Endothelial cell of umbilical vein (primary cell): ENCODE results near the gene FRZB. TPM values are rescaled to one million over a fixed set of nuclear protein-coding genes. Genes with fewer than 3 reads are reported as not detected.

Experiments used
- BruUV-seq: library from RNA; stranded (reverse); fragments of 400-500 nt; replicated peaks from 2 replicates; lab custom pipeline; 2021; lab: Mats Ljungman, UMichigan
- CTCF ChIA-PET: fragments of 300-600, 350-600 bp; sonication (Branson Sonifier 250); formaldehyde crosslinking; loops from one replicate; lab custom pipeline; 2021; ENCODE audit warnings: antibody characterized with exemption, inconsistent platforms; lab: Charles Lee
- POLR2A ChIA-PET: fragments of 300-600, 350-600 bp; sonication (Branson Sonifier 250); formaldehyde crosslinking; loops from one replicate; lab custom pipeline; 2021; ENCODE audit warnings: antibody characterized with exemption, inconsistent platforms; lab: Charles Lee
- DNase-seq: peaks from one replicate; pipeline ENCODE4 v3.0.0-alpha.2; 2011; ENCODE audit warnings: low read depth, low spot score
- FAIRE-seq: peaks from 2 replicates; lab custom pipeline; 2011; peaks lifted over from hg19 to GRCh38; lab: Jason Lieb, UNC
- H2AFZ ChIP-seq: 2 replicates; pipeline ENCODE4 v1.6.0; 2012; ENCODE audit warnings: low read depth, low read length, control low read depth, inconsistent platforms
- H3K27ac ChIP-seq: 2 replicates; pipeline ENCODE4 v1.5.1; 2011; ENCODE audit warnings: low read depth, mild to moderate bottlenecking, control low read depth, low read length, moderate library complexity; ENCODE audit not compliant: insufficient read depth
- H3K27me3 ChIP-seq, 2 experiments: 2 replicates each; pipeline versions ENCODE4 v1.6.0 to v1.6.1; 2011; ENCODE audit warnings: low read length in 2 of 2, mixed read lengths in 1 of 2; ENCODE audit not compliant: control insufficient read depth in 2 of 2, insufficient read depth in 2 of 2
- H3K36me3 ChIP-seq, 2 experiments: 2 replicates in 1 of 2; 3 replicates in 1 of 2; pipeline ENCODE4 v1.5.1; 2011; ENCODE audit warnings: low read length in 2 of 2, mild to moderate bottlenecking in 1 of 2, moderate library complexity in 1 of 2; ENCODE audit not compliant: control insufficient read depth in 2 of 2, insufficient read depth in 2 of 2; ENCODE audit errors: extremely low read depth in 1 of 2
- H3K4me1 ChIP-seq: 3 replicates; pipeline ENCODE4 v1.5.1; 2011; ENCODE audit warnings: mild to moderate bottlenecking, low read length; ENCODE audit not compliant: control insufficient read depth, insufficient read depth; ENCODE audit errors: extremely low read depth
- H3K4me2 ChIP-seq: 2 replicates; pipeline ENCODE4 v1.6.1; 2011; ENCODE audit warnings: low read length, control low read depth, mixed read lengths; ENCODE audit not compliant: insufficient read depth
- H3K4me3 ChIP-seq, 3 experiments: fragments of 200-600 bp in 1 of 3; sonication (generic), shearing (Covaris generic) in 1 of 3; replicated peaks in 1 of 3; 2 replicates each; pipeline ENCODE4 v1.5.1; 2011 to 2016; ENCODE audit warnings: control low read depth in 3 of 3, low read length in 3 of 3, mild to moderate bottlenecking in 2 of 3, inconsistent platforms in 1 of 3, low read depth in 1 of 3, moderate library complexity in 1 of 3; ENCODE audit not compliant: insufficient read depth in 1 of 3
- H3K79me2 ChIP-seq: 2 replicates; pipeline ENCODE4 v1.6.0; 2012; ENCODE audit warnings: low read length, inconsistent platforms; ENCODE audit not compliant: control insufficient read depth, insufficient read depth
- H3K9ac ChIP-seq: replicated peaks from 2 replicates; pipeline ENCODE3; 2011; ENCODE audit warnings: low read length, control low read depth; ENCODE audit not compliant: insufficient read depth; ENCODE audit errors: extremely low read depth
- H3K9me1 ChIP-seq: replicated peaks from 3 replicates; pipeline ENCODE4 v1.6.0; 2011; ENCODE audit warnings: mild to moderate bottlenecking, low read length; ENCODE audit not compliant: control insufficient read depth, insufficient read depth; ENCODE audit errors: extremely low read depth
- H3K9me3 ChIP-seq: replicated peaks from 2 replicates; pipeline ENCODE4 v1.5.1; 2012; ENCODE audit warnings: low read length, inconsistent platforms; ENCODE audit not compliant: control insufficient read depth, insufficient read depth
- H4K20me1 ChIP-seq: replicated peaks from 2 replicates; pipeline ENCODE3; 2011; ENCODE audit warnings: mild to moderate bottlenecking, low read length; ENCODE audit not compliant: control insufficient read depth, insufficient read depth; ENCODE audit errors: extremely low read depth
- EZH2 ChIP-seq: IDR thresholded peaks from 2 replicates; pipeline ENCODE4 v1.6.1; 2012; ENCODE audit warnings: borderline replicate concordance, low read depth, mild to moderate bottlenecking, moderate library complexity, low read length, inconsistent platforms; ENCODE audit not compliant: severe bottlenecking
- FOS ChIP-seq: IDR thresholded peaks from 2 replicates; pipeline ENCODE4 v1.6.1; 2011; ENCODE audit warnings: mild to moderate bottlenecking, low read length, moderate library complexity, borderline replicate concordance; ENCODE audit not compliant: insufficient read depth
- GATA2 ChIP-seq: IDR thresholded peaks from 2 replicates; pipeline ENCODE4 v1.7.0; 2011; ENCODE audit warnings: low read depth, mild to moderate bottlenecking, moderate library complexity, mixed read lengths, low read length; ENCODE audit not compliant: insufficient read length, insufficient read depth
- JUN ChIP-seq: IDR thresholded peaks from 2 replicates; pipeline ENCODE4 v1.6.1; 2011; ENCODE audit warnings: borderline replicate concordance, low read depth; ENCODE audit not compliant: insufficient read length, insufficient read depth
- MYC ChIP-seq: IDR thresholded peaks from one replicate; pipeline ENCODE4 v1.6.1; 2011; ENCODE audit warnings: mild to moderate bottlenecking, low read depth, low read length
- POLR2A ChIP-seq: IDR thresholded peaks from 2 replicates; pipeline ENCODE4 v1.6.1; 2012; ENCODE audit warnings: low read depth, mild to moderate bottlenecking, control low read depth, low read length
- POLR2AphosphoS5 ChIP-seq: IDR thresholded peaks from 2 replicates; pipeline ENCODE4 v1.6.1; 2012; ENCODE audit warnings: low read depth, mild to moderate bottlenecking, control low read depth, low read length, moderate library complexity; ENCODE audit not compliant: insufficient read depth
- dilution Hi-C: fragments of 300-500 bp; cut with MboI; formaldehyde crosslinking; loops from one replicate; pipeline ENCODE4 v1.15.0; 2019; ENCODE audit warnings: low sequenced_read_pairs; ENCODE audit not compliant: extremely low pct_ligation_motif_present
- intact Hi-C: fragments of 100-400 bp; cut with micrococcal nuclease; formaldehyde crosslinking; loops from one replicate; pipeline ENCODE4 v1.10.0; 2022
- polyA plus RNA-seq, 4 experiments: library from polyadenylated mRNA; depleted of rRNA in 3 of 4; stranded (reverse) in 3 of 4; unstranded in 1 of 4; fragments of >200 nt; gene quantifications; 2 replicates each; pipeline versions ENCODE4 v1.2.1 to v1.2.3, GENCODE V29; 2011 to 2012; ENCODE audit warnings: missing spikeins in 1 of 4
- total RNA-seq: library from RNA; stranded (reverse); gene quantifications from 2 replicates; pipeline ENCODE4 v1.2.3, GENCODE V29; 2021
- TF ChIP-seq, protein P1 (sequence below), 2 donors: IDR thresholded peaks; 1 replicate in 1 of 2; 2 replicates in 1 of 2; pipeline ENCODE4 v1.5.1; 2011; ENCODE audit warnings: low read length in 2 of 2, mild to moderate bottlenecking in 2 of 2, moderate library complexity in 2 of 2, control low read depth in 1 of 2, inconsistent platforms in 1 of 2, low read depth in 1 of 2; ENCODE audit not compliant: insufficient read depth in 1 of 2; ENCODE audit errors: extremely low read depth in 1 of 2
- TF ChIP-seq, protein P2 (sequence below): IDR thresholded peaks from 2 replicates; pipeline ENCODE4 v1.6.1; 2011; ENCODE audit not compliant: insufficient read depth, insufficient read length

Gene FRZB
- total and polyA plus RNA-seq, 2 donors (not counting 3 experiments of a cell fraction or from before 2014, with no cell fraction given) = 0.04 TPM; not detected in 1

DNA sequence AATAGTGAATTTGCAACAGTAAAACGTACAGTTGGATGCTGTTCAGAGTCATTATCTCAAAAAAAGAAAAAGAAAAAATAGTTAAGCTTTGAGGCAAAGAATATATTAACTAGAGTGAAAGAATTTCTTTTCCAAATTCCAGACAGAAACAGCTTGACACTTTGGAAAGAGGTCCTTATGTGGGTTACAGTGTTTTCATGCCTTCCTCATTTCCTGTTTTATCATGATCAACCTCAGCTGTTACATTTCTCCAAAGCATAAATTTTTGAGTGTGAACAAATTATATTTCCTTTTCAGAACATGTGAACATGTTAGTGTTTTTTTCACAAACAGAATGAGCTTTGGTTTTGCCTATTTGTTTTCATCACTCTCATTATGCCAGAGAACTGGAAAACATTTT is 13.6 kb downstream of the FRZB start:
- POLR2A ChIA-PET = no interaction called here
- DNase-seq (no peak), FAIRE-seq (peak; percentile 4)
- Histone ChIP-seq H3K79me2 (no peaks in the 10 kb centered on the region), H3K4me2 (no peak overlapping the region), H3K9me1 (no peaks in the 10 kb centered on the region), H4K20me1 (no peaks in the 10 kb centered on the region), H3K9ac (no peak overlapping the region), H3K9me3 (no peaks in the 10 kb centered on the region), H3K4me1 (no peaks in the 10 kb centered on the region), H3K36me3 (no peaks in the 10 kb centered on the region), H3K27me3 (peaks cover 0 to 5% of the 10 kb centered on the region in 2 experiments), H3K4me3 (no peak overlapping the region), H2AFZ (no peak overlapping the region), H3K27ac (no peak overlapping the region)
- TF ChIP-seq EZH2 = no peak
- TF ChIP-seq, protein P1, sequence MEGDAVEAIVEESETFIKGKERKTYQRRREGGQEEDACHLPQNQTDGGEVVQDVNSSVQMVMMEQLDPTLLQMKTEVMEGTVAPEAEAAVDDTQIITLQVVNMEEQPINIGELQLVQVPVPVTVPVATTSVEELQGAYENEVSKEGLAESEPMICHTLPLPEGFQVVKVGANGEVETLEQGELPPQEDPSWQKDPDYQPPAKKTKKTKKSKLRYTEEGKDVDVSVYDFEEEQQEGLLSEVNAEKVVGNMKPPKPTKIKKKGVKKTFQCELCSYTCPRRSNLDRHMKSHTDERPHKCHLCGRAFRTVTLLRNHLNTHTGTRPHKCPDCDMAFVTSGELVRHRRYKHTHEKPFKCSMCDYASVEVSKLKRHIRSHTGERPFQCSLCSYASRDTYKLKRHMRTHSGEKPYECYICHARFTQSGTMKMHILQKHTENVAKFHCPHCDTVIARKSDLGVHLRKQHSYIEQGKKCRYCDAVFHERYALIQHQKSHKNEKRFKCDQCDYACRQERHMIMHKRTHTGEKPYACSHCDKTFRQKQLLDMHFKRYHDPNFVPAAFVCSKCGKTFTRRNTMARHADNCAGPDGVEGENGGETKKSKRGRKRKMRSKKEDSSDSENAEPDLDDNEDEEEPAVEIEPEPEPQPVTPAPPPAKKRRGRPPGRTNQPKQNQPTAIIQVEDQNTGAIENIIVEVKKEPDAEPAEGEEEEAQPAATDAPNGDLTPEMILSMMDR (IDR thresholded peaks at IDR 0.05; ENCODE audit: extremely low read depth in 1 of 2, insufficient read depth in 1 of 2, low read depth in 1 of 2, low read length in 2 of 2) = no peak
- TF ChIP-seq MYC = no peak
- no peak for TF ChIP-seq FOS
- TF ChIP-seq, protein P2, sequence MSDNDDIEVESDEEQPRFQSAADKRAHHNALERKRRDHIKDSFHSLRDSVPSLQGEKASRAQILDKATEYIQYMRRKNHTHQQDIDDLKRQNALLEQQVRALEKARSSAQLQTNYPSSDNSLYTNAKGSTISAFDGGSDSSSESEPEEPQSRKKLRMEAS = no peak
- no peak for TF ChIP-seq POLR2AphosphoS5
- no peak for TF ChIP-seq GATA2
- no peak for TF ChIP-seq POLR2A
- TF ChIP-seq JUN = no peak
- CTCF ChIA-PET = interaction anchor here (1.3 to 1.4 kb wide), 2 partner anchors 9 to 13 kb away, joined by 4 to 7 read pairs; partner anchors contain the start of gene FRZB
- BruUV-seq = no TSS peak
- dilution Hi-C loops = no loop called here
- intact Hi-C loops = no loop called here
